ENCODE measurements around the gene WIPF3.

DNA sequence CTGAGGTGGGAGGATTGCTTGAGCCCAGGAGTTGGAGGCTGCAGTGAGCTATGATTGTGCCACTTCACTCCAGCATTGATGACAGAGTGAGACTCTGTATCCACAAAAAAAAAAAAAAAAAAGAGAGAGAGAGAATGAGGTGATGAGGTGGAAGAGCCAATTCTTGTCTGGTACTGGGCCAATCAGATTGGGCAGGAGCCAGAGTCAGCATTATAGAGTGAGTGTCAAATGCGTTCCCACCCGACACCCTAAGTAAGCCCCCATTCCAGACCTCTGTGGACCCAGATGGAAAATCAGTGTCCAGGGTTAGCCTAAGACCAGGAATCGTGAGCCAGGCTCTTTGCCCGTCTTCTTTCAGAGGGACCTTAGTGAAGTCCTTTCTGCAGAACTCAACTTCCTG is 83.9 kb downstream of the WIPF3 start:
- TF ChIP-seq CTCF (IDR thresholded peaks at IDR 0.05) (no peak), POLR2A (IDR thresholded peaks at IDR 0.05) (no peak), POLR2AphosphoS5 (IDR thresholded peaks at IDR 0.05) (no peak), EP300 (IDR thresholded peaks at IDR 0.05) (no peak)

Data from upper lobe of left lung (tissue), 4 donors.